Hematopoietic multipotent progenitor cell treated with erythropoietin and hydrocortisone succinate and interleukin-3 and kit ligand, for 15 days (in vitro differentiated cells): ENCODE data around the gene KLK8.

Experiments used
- DNase-seq: peaks from one replicate; pipeline ENCODE4 v3.0.0-alpha.2; 2015; ENCODE audit warnings: low spot score

Gene KLK8

DNA sequence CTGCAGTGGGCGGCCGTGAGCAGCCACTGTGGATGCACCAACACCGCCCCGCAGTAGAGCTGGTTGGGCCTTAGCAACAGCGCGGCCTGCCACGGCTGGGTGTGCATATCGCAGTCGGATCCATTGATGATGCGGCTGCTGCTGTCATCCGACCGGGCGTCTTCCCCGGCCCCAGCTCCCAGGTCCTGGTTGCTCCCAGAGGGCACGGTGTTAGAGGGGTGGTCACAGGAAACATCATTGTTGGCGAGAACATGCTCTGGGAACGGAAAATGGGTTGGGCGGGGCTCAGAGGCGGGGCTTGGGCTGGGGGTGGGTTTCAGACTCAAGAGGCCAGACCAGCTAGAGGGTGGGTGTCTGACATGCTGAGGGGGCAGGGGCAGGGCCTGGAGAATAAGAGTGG lies 51.5 kb downstream of the KLK8 start:
- DNase-seq, result no peak

DNA sequence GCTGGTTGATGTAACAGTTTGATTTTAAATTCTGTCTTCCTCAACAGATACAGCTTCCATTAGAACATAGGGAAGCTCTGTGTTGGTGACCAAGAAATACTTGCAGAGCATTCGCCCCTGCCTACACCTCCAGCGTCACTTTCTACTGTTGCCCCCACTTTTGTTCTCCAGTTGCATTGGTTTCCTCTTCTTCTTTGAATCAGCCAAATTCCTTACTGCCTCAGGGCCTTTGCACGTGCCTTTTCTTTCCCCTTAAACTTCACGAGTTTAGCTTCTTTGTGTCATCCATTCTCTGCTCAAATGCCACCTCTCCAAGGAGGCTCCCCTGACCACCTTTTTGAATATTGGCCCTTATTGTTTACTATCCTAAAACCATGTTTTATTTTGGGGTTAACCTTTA lies 54.3 kb downstream of the KLK8 start:
- DNase-seq, result no peak
